ENCODE measurements around the gene DMD.

- TF ChIP-seq EZH2phosphoT487 (IDR thresholded peaks at IDR 0.05; ENCODE audit: borderline replicate concordance) (no peak), CTCF (conservative IDR thresholded peaks at IDR 0.05; ENCODE audit: low read length) (no peak)
These were observed 762.4 kb downstream of the DMD start for GRCh38 chrX:32448945-32449344.
